ENCODE results near the gene IL18RAP.

Gene IL18RAP

DNA sequence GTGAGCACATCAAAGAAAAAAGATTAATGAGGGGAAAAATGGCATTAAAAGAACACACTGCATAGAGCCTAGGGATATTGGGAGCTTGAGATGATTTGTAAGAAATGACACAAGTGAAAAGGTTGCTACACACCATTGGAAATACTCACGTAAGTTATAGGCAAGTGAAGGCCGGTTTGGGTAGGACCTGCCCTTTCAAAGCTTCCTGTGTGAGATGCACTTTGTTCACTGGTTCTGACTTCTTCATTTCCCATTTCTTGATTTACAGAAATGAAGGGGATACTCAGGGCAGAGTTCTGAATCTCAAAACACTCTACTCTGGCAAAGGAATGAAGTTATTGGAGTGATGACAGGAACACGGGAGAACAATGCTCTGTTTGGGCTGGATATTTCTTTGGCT is at the start of gene IL18RAP:
Gene IL18RAP, plus strand, starts transcription at position 251 of the 400 bp plus-strand sequence. Its CDS starts 118 bp downstream, at position 369.
- ChIA-PET CTCF (interaction anchor here (0.9 to 7.3 kb wide), 7 partner anchors 11 to 182 kb away, joined by 3 to 49 read pairs (median 4); no protein-coding TSS in a partner anchor), POLR2A (no interaction called here)
- TF ChIP-seq CTCF (IDR thresholded peaks at IDR 0.05; ENCODE audit: control extremely low read depth, extremely low read depth, low read depth, missing control alignments), result no peak
- DNase-seq (ENCODE audit: extremely low spot score), result no peak

- TF ChIP-seq CTCF (IDR thresholded peaks at IDR 0.05; ENCODE audit: control extremely low read depth, extremely low read depth, low read depth, missing control alignments), result no peak
- POLR2A ChIA-PET, result no interaction called here
- DNase-seq (ENCODE audit: extremely low spot score), result no peak
- CTCF ChIA-PET, result interaction anchor here (0.9 to 1.4 kb wide), 4 partner anchors 9 to 34 kb away, joined by 3 to 4 read pairs (median 3); no protein-coding TSS in a partner anchor
Measured at GRCh38 chr2:102376052-102376591, 46.8 kb upstream of the IL18RAP start.

GRCh38 chr2:102383722-102384121 is 39.2 kb upstream of the IL18RAP start:
- no peak for TF ChIP-seq CTCF (IDR thresholded peaks at IDR 0.05; ENCODE audit: control extremely low read depth, extremely low read depth, low read depth, missing control alignments)
- ChIA-PET POLR2A (no interaction called here), CTCF (interaction anchor here (1.0 to 1.1 kb wide), 2 partner anchors 10 to 27 kb away, joined by 3 to 6 read pairs; no protein-coding TSS in a partner anchor)
- DNase-seq (ENCODE audit: extremely low spot score), result no peak

DNA sequence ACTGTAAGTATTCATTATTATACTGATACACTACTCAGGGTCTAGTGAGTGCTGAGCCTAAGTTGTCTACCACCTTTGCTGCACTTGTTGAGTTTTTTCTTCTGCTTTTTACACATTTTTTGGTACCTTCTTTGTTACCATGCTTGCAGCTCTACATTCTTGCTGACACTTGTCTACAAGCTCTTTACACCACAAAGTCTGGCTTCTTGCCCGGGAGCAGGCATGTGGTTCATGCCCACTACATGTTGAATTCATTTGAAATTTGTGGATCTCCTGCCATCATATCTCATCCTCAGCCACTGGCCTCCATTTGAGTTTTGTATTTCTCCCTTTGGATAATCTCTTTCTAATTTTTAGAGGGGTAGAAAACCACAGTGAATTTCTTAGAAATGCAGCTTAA is 37.4 kb upstream of the IL18RAP start:
- ChIA-PET POLR2A (no interaction called here), CTCF (interaction anchor here (0.7 to 2.2 kb wide), 10 partner anchors 9 to 134 kb away, joined by 3 to 6 read pairs (median 4); no protein-coding TSS in a partner anchor)
- no peak for DNase-seq (ENCODE audit: extremely low spot score)
- no peak for TF ChIP-seq CTCF (IDR thresholded peaks at IDR 0.05; ENCODE audit: control extremely low read depth, extremely low read depth, low read depth, missing control alignments)

DNA sequence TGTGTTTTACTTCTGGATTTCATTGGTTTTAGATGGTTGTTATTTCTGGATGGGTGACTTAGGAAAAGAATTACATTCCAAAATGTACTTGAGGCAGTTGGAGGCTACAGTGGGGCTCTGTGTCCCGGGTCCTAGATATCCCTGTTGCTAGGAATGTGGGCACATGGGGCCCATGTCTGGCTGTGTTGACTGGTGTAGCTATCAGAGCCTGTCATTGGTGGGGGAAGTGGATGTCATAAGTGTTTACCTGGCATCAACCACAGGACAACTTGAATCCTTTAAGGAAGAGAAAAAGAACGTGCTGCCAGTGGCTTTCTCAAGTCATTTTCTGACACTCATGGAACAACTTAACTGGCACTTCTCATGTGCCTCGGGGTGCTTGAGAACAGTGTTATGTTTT is 37.0 kb upstream of the IL18RAP start:
- POLR2A ChIA-PET, result no interaction called here
- no peak for TF ChIP-seq CTCF (IDR thresholded peaks at IDR 0.05; ENCODE audit: control extremely low read depth, extremely low read depth, low read depth, missing control alignments)
- DNase-seq (ENCODE audit: extremely low spot score), result no peak
- CTCF ChIA-PET, result interaction anchor here (0.8 to 2.2 kb wide), 7 partner anchors 10 to 134 kb away, joined by 3 to 6 read pairs (median 4); no protein-coding TSS in a partner anchor

- ChIA-PET CTCF (interaction anchor here (0.7 to 2.3 kb wide), 8 partner anchors 9 to 135 kb away, joined by 3 to 10 read pairs (median 4); no protein-coding TSS in a partner anchor), POLR2A (interaction anchor here (0.7 kb wide), 1 partner anchor 19 kb away, joined by 3 read pairs; no protein-coding TSS in a partner anchor)
- no peak for TF ChIP-seq CTCF (IDR thresholded peaks at IDR 0.05; ENCODE audit: control extremely low read depth, extremely low read depth, low read depth, missing control alignments)
- peak; percentile 26 for DNase-seq (ENCODE audit: extremely low spot score)
Measured at GRCh38 chr2:102386867-102387541, 36.0 kb upstream of the IL18RAP start.

All from GM10248 (cell line).